HCT116 (cell line): ENCODE results near the gene NAT10. TPM values are rescaled to one million over a fixed set of nuclear protein-coding genes. Genes with fewer than 3 reads are reported as not detected.

Experiments used
- ATAC-seq: fragments of 200-7000 bp; cut with Tn5 transposase; 2 replicates; pipeline ENCODE4 v1.9.1; 2020; ENCODE audit warnings: mild to moderate bottlenecking, moderate library complexity
- BruUV-seq: library from RNA; stranded (reverse); fragments of 400-500 nt; replicated peaks from 2 replicates; lab custom pipeline; 2021; lab: Mats Ljungman, UMichigan
- CTCF ChIA-PET: fragments of 300-600 bp; sonication (Branson Sonifier 250); formaldehyde crosslinking; loops from one replicate; lab custom pipeline; 2021; ENCODE audit warnings: antibody characterized with exemption; lab: Charles Lee
- POLR2A ChIA-PET: fragments of 300-600, 350-600 bp; sonication (Branson Sonifier 250); formaldehyde crosslinking; loops from one replicate; lab custom pipeline; 2021; ENCODE audit warnings: antibody characterized with exemption; lab: Charles Lee
- RAD21 ChIA-PET, 2 experiments: fragments of 300-600 bp; sonication (Branson Sonifier 250); formaldehyde crosslinking; loops; one replicate each; lab custom pipeline; 2023; ENCODE audit warnings: low total read pairs in 2 of 2; ENCODE audit not compliant: uncharacterized antibody in 2 of 2, unreplicated experiment in 2 of 2, low non-redundant PET in 1 of 2; lab: Charles Lee
- DNase-seq: peaks from one replicate; pipeline ENCODE4 v3.0.0-alpha.2; 2010; ENCODE audit warnings: low read depth, low spot score
- H2AFZ ChIP-seq: fragments of 200-600 bp; shearing (Covaris generic), sonication (generic); 2 replicates; pipeline ENCODE4 v1.6.1; 2017; ENCODE audit warnings: low read depth, mixed run types, mixed read lengths, antibody characterized with exemption, low read length; ENCODE audit not compliant: poor library complexity, severe bottlenecking
- H3K27ac ChIP-seq: 2 replicates; pipeline ENCODE4 v1.5.1; 2012; ENCODE audit warnings: low read depth, low read length
- H3K27me3 ChIP-seq: fragments of 200-600 bp; sonication (generic); 2 replicates; pipeline ENCODE4 v1.6.1; 2016; ENCODE audit warnings: mixed run types, low read length, mixed read lengths; ENCODE audit not compliant: insufficient read depth
- H3K36me3 ChIP-seq, 2 experiments: fragments of 200-500 bp in 1 of 2; fragments of 200-600 bp in 1 of 2; sonication (Bioruptor generic) in 1 of 2; sonication (generic) in 1 of 2; 2 replicates each; pipeline versions ENCODE4 v1.5.1 to v1.6.1; 2014 to 2016; ENCODE audit warnings: low read length in 2 of 2, inconsistent platforms in 1 of 2, mixed read lengths in 1 of 2, mixed run types in 1 of 2; ENCODE audit not compliant: insufficient read depth in 2 of 2, control insufficient read depth in 1 of 2
- H3K4me1 ChIP-seq, 2 experiments: fragments of 200-600 bp in 1 of 2; sonication (generic) in 1 of 2; 2 replicates each; pipeline versions ENCODE4 v1.5.1 to v1.6.1; 2012 to 2017; ENCODE audit warnings: low read length in 2 of 2, inconsistent platforms in 1 of 2, mild to moderate bottlenecking in 1 of 2, mixed read lengths in 1 of 2, mixed run types in 1 of 2, moderate library complexity in 1 of 2; ENCODE audit not compliant: insufficient read depth in 2 of 2, control insufficient read depth in 1 of 2
- H3K4me2 ChIP-seq: fragments of 200-600 bp; sonication (generic); 2 replicates; pipeline ENCODE4 v1.6.1; 2017; ENCODE audit warnings: mixed run types, low read length, mixed read lengths
- H3K4me3 ChIP-seq, 2 experiments: fragments of 200-600 bp in 1 of 2; sonication (generic) in 1 of 2; replicated peaks in 1 of 2; 2 replicates each; pipeline ENCODE4 v1.5.1; 2011 to 2016; ENCODE audit warnings: low read length in 2 of 2, control low read depth in 1 of 2, low read depth in 1 of 2, mild to moderate bottlenecking in 1 of 2, mixed read lengths in 1 of 2, mixed run types in 1 of 2
- H3K79me2 ChIP-seq: fragments of 200-600 bp; sonication (generic); 2 replicates; pipeline ENCODE4 v1.6.1; 2017; ENCODE audit warnings: mild to moderate bottlenecking, mixed run types, low read length, moderate library complexity, mixed read lengths; ENCODE audit not compliant: insufficient read depth
- H3K9ac ChIP-seq: fragments of 200-600 bp; sonication (generic); 2 replicates; pipeline ENCODE4 v1.6.1; 2016; ENCODE audit warnings: low read length, mixed read lengths
- H3K9me2 ChIP-seq: fragments of 200-600 bp; sonication (generic), shearing (Covaris generic); 2 replicates; pipeline ENCODE4 v1.6.1; 2017; ENCODE audit warnings: mixed run types, mild to moderate bottlenecking, moderate library complexity; ENCODE audit not compliant: insufficient read depth
- H3K9me3 ChIP-seq, 2 experiments: fragments of 200-500 bp in 1 of 2; fragments of 200-600 bp in 1 of 2; sonication (Bioruptor generic) in 1 of 2; sonication (generic) in 1 of 2; 2 replicates each; pipeline ENCODE4 v1.6.1; 2014 to 2017; ENCODE audit warnings: low read length in 2 of 2, mixed read lengths in 2 of 2, inconsistent platforms in 1 of 2, low read depth in 1 of 2, mild to moderate bottlenecking in 1 of 2, mixed run types in 1 of 2, moderate library complexity in 1 of 2; ENCODE audit not compliant: control insufficient read depth in 1 of 2, insufficient read depth in 1 of 2
- H4K20me1 ChIP-seq: fragments of 200-600 bp; sonication (generic), shearing (Covaris generic); 2 replicates; pipeline ENCODE4 v1.6.1; 2017; ENCODE audit warnings: mixed run types, mild to moderate bottlenecking, moderate library complexity; ENCODE audit not compliant: insufficient read depth
- CEBPB ChIP-seq: IDR thresholded peaks from 2 replicates; pipeline ENCODE4 v1.6.1; 2012; ENCODE audit warnings: low read depth
- ELF1 ChIP-seq: IDR thresholded peaks from 2 replicates; pipeline ENCODE4 v1.6.1; 2012; ENCODE audit warnings: low read depth, borderline replicate concordance
- EZH2 ChIP-seq: fragments of 200-600 bp; sonication (generic); IDR thresholded peaks from 2 replicates; pipeline ENCODE4 v1.6.1; 2017; ENCODE audit warnings: antibody characterized with exemption, mixed run types
- FOSL1 ChIP-seq: IDR thresholded peaks from 2 replicates; pipeline ENCODE4 v1.6.1; 2012; ENCODE audit warnings: low read depth
- JUND ChIP-seq: IDR thresholded peaks from 2 replicates; pipeline ENCODE4 v1.6.1; 2012
- POLR2A ChIP-seq: IDR thresholded peaks from 2 replicates; pipeline ENCODE4 v1.7.0; 2011; ENCODE audit warnings: borderline replicate concordance; ENCODE audit not compliant: insufficient read depth, insufficient read length; ENCODE audit errors: extremely low read depth
- POLR2AphosphoS5 ChIP-seq: IDR thresholded peaks from 2 replicates; pipeline ENCODE4 v1.6.1; 2011; ENCODE audit warnings: mild to moderate bottlenecking, low read depth, low read length, moderate library complexity
- RAD21 ChIP-seq: IDR thresholded peaks from 2 replicates; pipeline ENCODE4 v1.6.1; 2012; ENCODE audit warnings: low read depth, mild to moderate bottlenecking
- SIN3A ChIP-seq: IDR thresholded peaks from 2 replicates; pipeline ENCODE4 v1.6.1; 2012; ENCODE audit warnings: low read depth
- SRF ChIP-seq: IDR thresholded peaks from 2 replicates; pipeline ENCODE4 v1.6.1; 2012; ENCODE audit warnings: low read depth
- YY1 ChIP-seq: IDR thresholded peaks from 2 replicates; pipeline ENCODE4 v1.6.1; 2011; ENCODE audit warnings: low read length, low read depth, moderate library complexity, mild to moderate bottlenecking; ENCODE audit not compliant: insufficient replicate concordance; ENCODE audit errors: extremely low read depth
- ZFX ChIP-seq: fragments of 450-650 bp; IDR thresholded peaks from 2 replicates; pipeline ENCODE4 v1.6.1; 2017
- ZNF274 ChIP-seq: fragments of 200-500 bp; sonication (Bioruptor generic); IDR thresholded peaks from 2 replicates; pipeline ENCODE4 v1.6.1; 2014; ENCODE audit warnings: mild to moderate bottlenecking, low read depth, low read length, inconsistent platforms
- intact Hi-C: fragments of 100-400 bp; cut with micrococcal nuclease; formaldehyde crosslinking; loops from 2 replicates; pipeline ENCODE4 v1.10.0; 2022
- total RNA-seq: library from RNA; stranded (reverse); gene quantifications from one replicate; pipeline ENCODE4 v1.2.1, GENCODE V29; 2021; ENCODE audit not compliant: unreplicated experiment
- TF ChIP-seq, protein P1 (sequence below): IDR thresholded peaks from 2 replicates; pipeline ENCODE4 v1.6.1; 2012
- TF ChIP-seq, protein P2 (sequence below): IDR thresholded peaks from 2 replicates; pipeline ENCODE4 v1.6.1; 2012; ENCODE audit warnings: low read depth
- TF ChIP-seq, protein P3 (sequence below): IDR thresholded peaks from 2 replicates; pipeline ENCODE4 v1.6.1; 2012

NAT10 gene
- total RNA-seq, 1 experiment from 2014 or later: 101 TPM

DNA sequence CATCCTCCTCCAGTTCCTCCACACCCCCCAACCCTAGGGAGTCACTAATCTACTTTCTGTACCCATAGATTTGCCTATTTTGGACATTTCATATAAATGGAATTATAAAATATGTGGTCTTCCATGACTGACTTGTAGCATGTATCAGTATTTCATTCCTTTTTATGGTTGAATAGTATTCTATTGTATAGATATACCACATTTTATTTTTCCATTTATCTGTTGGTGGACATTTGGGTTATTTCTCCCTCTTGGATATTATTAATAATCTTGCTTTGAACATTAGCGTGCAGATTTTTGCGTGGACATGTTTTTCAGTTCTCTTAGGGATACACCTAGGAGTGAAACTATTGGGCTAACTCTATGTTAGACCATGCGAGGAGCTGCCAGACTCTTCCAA lies 23.4 kb downstream of the NAT10 start:
- ATAC-seq (no peak), DNase-seq (no peak)
- ChIA-PET CTCF (no interaction called here), RAD21 (no interaction called here), POLR2A (no interaction called here)
- TF ChIP-seq EZH2 (no peak), FOSL1 (no peak), POLR2A (no peak), SRF (no peak), SIN3A (no peak), YY1 (no peak), RAD21 (no peak)
- TF ChIP-seq, protein P1, sequence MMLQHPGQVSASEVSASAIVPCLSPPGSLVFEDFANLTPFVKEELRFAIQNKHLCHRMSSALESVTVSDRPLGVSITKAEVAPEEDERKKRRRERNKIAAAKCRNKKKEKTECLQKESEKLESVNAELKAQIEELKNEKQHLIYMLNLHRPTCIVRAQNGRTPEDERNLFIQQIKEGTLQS: no peak
- Histone ChIP-seq H4K20me1 (0 out of 2 replicates have a peak, but pooled peaks cover 7% of the 10 kb centered on the region), H3K9ac (no peak overlapping the region), H3K4me2 (no peak overlapping the region), H3K9me3 (no peaks in the 10 kb centered on the region), H3K4me3 (no peak overlapping the region), H3K27ac (no peak overlapping the region), H3K36me3 (peaks cover 57 to 64% of the 10 kb centered on the region in 2 experiments), H3K27me3 (no peaks in the 10 kb centered on the region), H2AFZ (no peak overlapping the region), H3K79me2 (peaks cover 21% of the 10 kb centered on the region; the same call in 1 of the 2 replicates), H3K9me2 (no peaks in the 10 kb centered on the region), H3K4me1 (no peaks in the 10 kb centered on the region)
- BruUV-seq: no TSS peak
- intact Hi-C loops: no loop called here

DNA sequence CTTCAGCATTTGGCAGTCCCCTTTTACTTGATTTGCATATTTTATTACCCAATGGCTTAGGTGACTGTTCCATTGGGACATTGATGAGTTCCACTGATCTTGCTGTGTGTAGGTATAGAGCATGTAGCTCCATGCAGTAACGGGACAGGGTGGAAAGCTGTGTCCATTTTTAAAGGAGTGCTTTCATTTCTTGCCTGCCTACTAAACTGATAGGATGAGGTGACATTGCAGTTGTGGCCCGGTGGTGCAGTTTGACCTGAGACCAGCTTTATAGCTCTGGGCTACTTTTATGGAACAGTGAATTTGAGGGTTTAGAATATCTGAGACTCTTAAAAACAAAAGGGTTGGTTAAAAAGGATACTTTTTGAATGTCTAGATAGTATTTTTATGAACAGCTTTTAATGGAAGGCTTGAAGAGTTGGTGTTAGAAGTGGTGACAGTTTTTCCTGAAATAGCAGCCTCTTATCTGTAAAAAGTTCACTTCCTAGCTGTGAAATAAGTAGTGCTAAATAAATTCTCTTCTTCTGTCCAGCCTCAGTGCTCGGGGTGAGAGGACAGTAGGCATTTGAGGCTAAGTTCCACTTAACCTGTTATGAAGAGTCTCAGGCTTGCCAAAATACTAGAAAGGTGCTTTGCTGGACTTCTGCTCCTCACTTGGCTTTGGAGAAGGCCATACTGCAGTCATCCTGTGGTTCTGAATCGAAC lies 27.0 kb downstream of the NAT10 start:
- 0 out of 2 replicates have a peak, but pooled peaks cover 7% of the 10 kb centered on the region for H4K20me1 ChIP-seq
- H3K27me3 ChIP-seq: no peaks in the 10 kb centered on the region
- ChIA-PET CTCF (no interaction called here), RAD21 (no interaction called here), POLR2A (interaction anchor here (0.6 kb wide), 1 partner anchor 95 kb away, joined by 3 read pairs; no protein-coding TSS in a partner anchor)
- no peak for ATAC-seq
- peaks cover 66 to 76% of the 10 kb centered on the region in 2 experiments for H3K36me3 ChIP-seq
- no peaks in the 10 kb centered on the region for H3K4me1 ChIP-seq
- no peak for DNase-seq
- no peak overlapping the region for H3K9ac ChIP-seq
- peaks cover 10% of the 10 kb centered on the region; the same call in 1 of the 2 replicates for H3K79me2 ChIP-seq
- H2AFZ ChIP-seq: no peak overlapping the region
- H3K9me2 ChIP-seq: no peaks in the 10 kb centered on the region
- no peaks in the 10 kb centered on the region for H3K9me3 ChIP-seq
- intact Hi-C loops: no loop called here
- no peak overlapping the region for H3K27ac ChIP-seq
- no TSS peak for BruUV-seq
- no peak overlapping the region for H3K4me3 ChIP-seq
- H3K4me2 ChIP-seq: no peak overlapping the region
- TF ChIP-seq ZFX (no peak), ELF1 (no peak), RAD21 (no peak), ZNF274 (no peak), CEBPB (no peak), FOSL1 (no peak), JUND (no peak), YY1 (no peak), POLR2AphosphoS5 (no peak), EZH2 (no peak)
- TF ChIP-seq, protein P2, sequence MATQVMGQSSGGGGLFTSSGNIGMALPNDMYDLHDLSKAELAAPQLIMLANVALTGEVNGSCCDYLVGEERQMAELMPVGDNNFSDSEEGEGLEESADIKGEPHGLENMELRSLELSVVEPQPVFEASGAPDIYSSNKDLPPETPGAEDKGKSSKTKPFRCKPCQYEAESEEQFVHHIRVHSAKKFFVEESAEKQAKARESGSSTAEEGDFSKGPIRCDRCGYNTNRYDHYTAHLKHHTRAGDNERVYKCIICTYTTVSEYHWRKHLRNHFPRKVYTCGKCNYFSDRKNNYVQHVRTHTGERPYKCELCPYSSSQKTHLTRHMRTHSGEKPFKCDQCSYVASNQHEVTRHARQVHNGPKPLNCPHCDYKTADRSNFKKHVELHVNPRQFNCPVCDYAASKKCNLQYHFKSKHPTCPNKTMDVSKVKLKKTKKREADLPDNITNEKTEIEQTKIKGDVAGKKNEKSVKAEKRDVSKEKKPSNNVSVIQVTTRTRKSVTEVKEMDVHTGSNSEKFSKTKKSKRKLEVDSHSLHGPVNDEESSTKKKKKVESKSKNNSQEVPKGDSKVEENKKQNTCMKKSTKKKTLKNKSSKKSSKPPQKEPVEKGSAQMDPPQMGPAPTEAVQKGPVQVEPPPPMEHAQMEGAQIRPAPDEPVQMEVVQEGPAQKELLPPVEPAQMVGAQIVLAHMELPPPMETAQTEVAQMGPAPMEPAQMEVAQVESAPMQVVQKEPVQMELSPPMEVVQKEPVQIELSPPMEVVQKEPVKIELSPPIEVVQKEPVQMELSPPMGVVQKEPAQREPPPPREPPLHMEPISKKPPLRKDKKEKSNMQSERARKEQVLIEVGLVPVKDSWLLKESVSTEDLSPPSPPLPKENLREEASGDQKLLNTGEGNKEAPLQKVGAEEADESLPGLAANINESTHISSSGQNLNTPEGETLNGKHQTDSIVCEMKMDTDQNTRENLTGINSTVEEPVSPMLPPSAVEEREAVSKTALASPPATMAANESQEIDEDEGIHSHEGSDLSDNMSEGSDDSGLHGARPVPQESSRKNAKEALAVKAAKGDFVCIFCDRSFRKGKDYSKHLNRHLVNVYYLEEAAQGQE: no peak
- TF ChIP-seq, protein P1: no peak
- TF ChIP-seq, protein P3, sequence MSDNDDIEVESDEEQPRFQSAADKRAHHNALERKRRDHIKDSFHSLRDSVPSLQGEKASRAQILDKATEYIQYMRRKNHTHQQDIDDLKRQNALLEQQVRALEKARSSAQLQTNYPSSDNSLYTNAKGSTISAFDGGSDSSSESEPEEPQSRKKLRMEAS: no peak
